GM19452 (cell line): Measurements from ENCODE around the gene CDC42SE2.
"Not testable (repeated sequence)": the region's sequence is repeated elsewhere in the genome, so short reads cannot be mapped to it uniquely, and the experiment has no call there.

Source experiments
- ATAC-seq: cut with Tn5 transposase; IDR thresholded peaks from one replicate; pipeline ENCODE4 v1.9.1; 2021; ENCODE audit not compliant: unreplicated experiment

The CDC42SE2 gene

GRCh38 chr5:131250751-131251475 is 12.9 kb upstream of the CDC42SE2 start:
- ATAC-seq, result no peak

GRCh38 chr5:131252824-131253171 is 11.1 kb upstream of the CDC42SE2 start:
- ATAC-seq, result peak; percentile 87

GRCh38 chr5:131254025-131254424 is 9.8 kb upstream of the CDC42SE2 start:
- ATAC-seq, result not testable (repeated sequence)

- ATAC-seq, result no peak
Measured at GRCh38 chr5:131254741-131255140, 9.1 kb upstream of the CDC42SE2 start.

GRCh38 chr5:131256507-131256823 is 7.4 kb upstream of the CDC42SE2 start:
- no peak for ATAC-seq

GRCh38 chr5:131258733-131259132 is 5.1 kb upstream of the CDC42SE2 start:
- ATAC-seq, result no peak

GRCh38 chr5:131259326-131259725 is 4.5 kb upstream of the CDC42SE2 start:
- no peak for ATAC-seq

- ATAC-seq, result no peak
Measured at GRCh38 chr5:131260895-131261294, 3.0 kb upstream of the CDC42SE2 start.

GRCh38 chr5:131261483-131261882 is 2.4 kb upstream of the CDC42SE2 start:
- no peak for ATAC-seq

GRCh38 chr5:131262953-131263541 is 806 bp upstream of the CDC42SE2 start:
- ATAC-seq, result peak; percentile 19

- ATAC-seq, result no peak
Measured at GRCh38 chr5:131264451-131265099, 722 bp downstream of the CDC42SE2 start.

GRCh38 chr5:131265311-131265803 is 1.5 kb downstream of the CDC42SE2 start:
- peak; percentile 32 for ATAC-seq

- no peak for ATAC-seq
Measured at GRCh38 chr5:131266370-131267060, 2.7 kb downstream of the CDC42SE2 start.

- no peak for ATAC-seq
Measured at GRCh38 chr5:131268758-131269370, 5.0 kb downstream of the CDC42SE2 start.

GRCh38 chr5:131270809-131271208 is 7.0 kb downstream of the CDC42SE2 start:
- ATAC-seq, result no peak

- ATAC-seq, result not testable (repeated sequence)
Measured at GRCh38 chr5:131271888-131272287, 8.0 kb downstream of the CDC42SE2 start.

- ATAC-seq, result no peak
Measured at GRCh38 chr5:131272307-131272706, 8.5 kb downstream of the CDC42SE2 start.

GRCh38 chr5:131272724-131273123 is 8.9 kb downstream of the CDC42SE2 start:
- no peak for ATAC-seq

- no peak for ATAC-seq
Measured at GRCh38 chr5:131274326-131275063, 10.6 kb downstream of the CDC42SE2 start.

GRCh38 chr5:131276072-131276471 is 12.2 kb downstream of the CDC42SE2 start:
- no peak for ATAC-seq

- no peak for ATAC-seq
Measured at GRCh38 chr5:131277447-131277846, 13.6 kb downstream of the CDC42SE2 start.
